GM23338 (cell line): Measurements from ENCODE around the gene FNDC3B. TPM values are rescaled to one million over a fixed set of nuclear protein-coding genes. Genes with fewer than 3 reads are reported as not detected.

Source experiments
- ATAC-seq: fragments of 200-7000 bp; cut with Tn5 transposase; 3 replicates; pipeline ENCODE4 v1.9.1; 2020
- DNase-seq: peaks from one replicate; pipeline ENCODE4 v3.0.0-alpha.2; 2015; ENCODE audit warnings: low spot score
- H2AFZ ChIP-seq: fragments of 200-600 bp; sonication (generic); 2 replicates; pipeline ENCODE4 v1.8.0; 2016; ENCODE audit warnings: antibody characterized with exemption, mild to moderate bottlenecking, moderate library complexity
- H3F3A ChIP-seq: fragments of 200-600 bp; sonication (generic); replicated peaks from 2 replicates; pipeline ENCODE4 v1.8.0; 2017; ENCODE audit warnings: antibody characterized with exemption, mixed run types, low read depth
- H3K27ac ChIP-seq: fragments of 200-600 bp; sonication (generic); 2 replicates; pipeline ENCODE4 v1.6.1; 2016; ENCODE audit warnings: low read depth
- H3K27me3 ChIP-seq: fragments of 200-600 bp; sonication (generic); 2 replicates; pipeline ENCODE4 v1.8.0; 2016; ENCODE audit warnings: mild to moderate bottlenecking, mixed run types, moderate library complexity; ENCODE audit not compliant: insufficient read depth
- H3K36me3 ChIP-seq: fragments of 200-600 bp; sonication (generic); 2 replicates; pipeline ENCODE4 v1.8.0; 2016; ENCODE audit warnings: mild to moderate bottlenecking; ENCODE audit not compliant: insufficient read depth
- H3K4me1 ChIP-seq: fragments of 200-600 bp; sonication (generic); 2 replicates; pipeline ENCODE4 v1.8.0; 2016; ENCODE audit warnings: mild to moderate bottlenecking, moderate library complexity; ENCODE audit not compliant: insufficient read depth
- H3K4me2 ChIP-seq: fragments of 200-600 bp; sonication (generic); 2 replicates; pipeline ENCODE4 v1.7.1; 2017; ENCODE audit warnings: mixed run types
- H3K4me3 ChIP-seq: fragments of 200-600 bp; sonication (generic); 2 replicates; pipeline ENCODE4 v1.6.1; 2016; ENCODE audit warnings: mixed run types
- H3K79me2 ChIP-seq: fragments of 200-600 bp; sonication (generic); replicated peaks from 2 replicates; pipeline ENCODE4 v1.8.0; 2017; ENCODE audit warnings: mild to moderate bottlenecking; ENCODE audit not compliant: insufficient read depth
- H3K9me2 ChIP-seq: fragments of 200-600 bp; sonication (generic); 2 replicates; pipeline ENCODE4 v1.8.0; 2017; ENCODE audit not compliant: insufficient read depth
- H4K20me1 ChIP-seq: fragments of 200-600 bp; sonication (generic); replicated peaks from 2 replicates; pipeline ENCODE4 v1.8.0; 2017; ENCODE audit warnings: mild to moderate bottlenecking; ENCODE audit not compliant: insufficient read depth
- H3K27ac Mint-ChIP-seq: 2 replicates; pipeline ENCODE4 v1.8.0; 2020; ENCODE audit warnings: inconsistent platforms, mild to moderate bottlenecking, moderate library complexity, mixed read lengths
- H3K27me3 Mint-ChIP-seq: 3 replicates; pipeline ENCODE4 v1.8.0; 2022; ENCODE audit warnings: low read depth, mild to moderate bottlenecking, moderate library complexity, mixed read lengths, inconsistent platforms; ENCODE audit not compliant: insufficient read depth, poor library complexity
- H3K36me3 Mint-ChIP-seq: 3 replicates; pipeline ENCODE4 v1.8.0; 2021; ENCODE audit warnings: low read depth, mild to moderate bottlenecking, inconsistent platforms, moderate library complexity, mixed read lengths
- H3K4me1 Mint-ChIP-seq: 3 replicates; pipeline ENCODE4 v1.8.0; 2020; ENCODE audit warnings: mild to moderate bottlenecking, inconsistent platforms, mixed read lengths
- H3K4me3 Mint-ChIP-seq: 3 replicates; pipeline ENCODE4 v1.8.0; 2021; ENCODE audit warnings: moderate library complexity, mild to moderate bottlenecking, inconsistent platforms, mixed read lengths
- H3K9me3 Mint-ChIP-seq: 3 replicates; pipeline ENCODE4 v1.8.0; 2020; ENCODE audit warnings: moderate library complexity, mild to moderate bottlenecking, inconsistent platforms, mixed read lengths
- CREB1 ChIP-seq: fragments of 250-450 bp; sonication (Bioruptor Pico); IDR thresholded peaks from 2 replicates; pipeline ENCODE4 v1.5.0; 2020; ENCODE audit warnings: low read depth, mild to moderate bottlenecking, moderate library complexity
- CTCF ChIP-seq, 2 experiments: fragments of 200-600 bp in 1 of 2; sonication (generic) in 1 of 2; conservative IDR thresholded peaks; 2 replicates each; pipeline versions ENCODE4 v1.5.1 to v1.6.1; 2016 to 2017; ENCODE audit warnings: antibody characterized with exemption in 2 of 2, low read depth in 2 of 2, mild to moderate bottlenecking in 2 of 2, moderate library complexity in 1 of 2
- ETS1 ChIP-seq: IDR thresholded peaks from 2 replicates; pipeline ENCODE4 v1.6.1; 2016; ENCODE audit warnings: antibody characterized with exemption
- EZH2 ChIP-seq: fragments of 200-600 bp; sonication (generic); IDR thresholded peaks from one replicate; pipeline ENCODE4 v1.8.0; 2017; ENCODE audit warnings: antibody characterized with exemption, mild to moderate bottlenecking, low read depth; ENCODE audit not compliant: unreplicated experiment
- EZH2phosphoT487 ChIP-seq: fragments of 200-600 bp; sonication (generic); IDR thresholded peaks from one replicate; pipeline ENCODE4 v1.8.1; 2018; ENCODE audit warnings: antibody characterized with exemption; ENCODE audit not compliant: unreplicated experiment
- NANOG ChIP-seq: IDR thresholded peaks from 2 replicates; pipeline ENCODE4 v1.6.1; 2016; ENCODE audit warnings: antibody characterized with exemption, borderline replicate concordance
- POLR2AphosphoS5 ChIP-seq: IDR thresholded peaks from 2 replicates; pipeline ENCODE4 v1.6.1; 2016; ENCODE audit warnings: antibody characterized with exemption, low read depth
- STAT1 ChIP-seq: IDR thresholded peaks from one replicate; pipeline ENCODE4 v1.6.1; 2016; ENCODE audit warnings: antibody characterized with exemption; ENCODE audit not compliant: unreplicated experiment
- ZNF114 ChIP-seq: fragments of 250-450 bp; sonication (Bioruptor Pico); IDR thresholded peaks from 2 replicates; pipeline ENCODE4 v1.5.0; 2020; ENCODE audit warnings: mild to moderate bottlenecking, moderate library complexity
- ZNF331 ChIP-seq: fragments of 250-450 bp; sonication (Bioruptor Pico); IDR thresholded peaks from 2 replicates; pipeline ENCODE4 v1.5.0; 2020; ENCODE audit warnings: low read depth, mild to moderate bottlenecking, moderate library complexity
- ZNF462 ChIP-seq: fragments of 250-450 bp; sonication (Bioruptor Pico); IDR thresholded peaks from 2 replicates; pipeline ENCODE4 v1.5.0; 2020; ENCODE audit warnings: mild to moderate bottlenecking, moderate library complexity
- polyA plus RNA-seq: library from polyadenylated mRNA; unstranded; fragments of >200 nt; fragmentation: Nextera tagmentation; extraction: Ambion mirVana; gene quantifications from 2 replicates; pipeline ENCODE4 v1.2.1, GENCODE V29; 2016
- total RNA-seq: library from RNA; depleted of rRNA; stranded (reverse); fragments of >200 nt; shearing (Covaris generic); gene quantifications from 2 replicates; pipeline ENCODE4 v1.2.3, GENCODE V29; 2014

Gene FNDC3B
- total and polyA plus RNA-seq, 2 experiments from 2014 or later = 19.1 to 55.4 TPM

GRCh38 chr3:172387728-172388127 is 348.4 kb downstream of the FNDC3B start:
- DNase-seq (no peak), ATAC-seq (no peak)
- no peak overlapping the region for H2AFZ ChIP-seq
- H3K4me1 ChIP-seq = peaks cover 11% of the 10 kb centered on the region; the same call in 1 of the 2 replicates
- Mint-ChIP-seq H3K27me3 (peaks cover 3% of the 10 kb centered on the region), H3K27ac (no peak overlapping the region), H3K4me3 (no peak overlapping the region), H3K36me3 (peaks cover 12% of the 10 kb centered on the region; the same call in 2 of the 3 replicates), H3K4me1 (peaks cover 15% of the 10 kb centered on the region; the same call in 2 of the 3 replicates), H3K9me3 (no peaks in the 10 kb centered on the region; the same call in 2 of the 3 replicates)
- no peaks in the 10 kb centered on the region for H3K79me2 ChIP-seq
- H3K4me2 ChIP-seq = no peak overlapping the region
- H3K9me2 ChIP-seq = no peaks in the 10 kb centered on the region
- no peaks in the 10 kb centered on the region for H3K27me3 ChIP-seq
- no peak overlapping the region for H3K4me3 ChIP-seq
- no peaks in the 10 kb centered on the region for H3K36me3 ChIP-seq
- no peaks in the 10 kb centered on the region for H3F3A ChIP-seq
- H3K27ac ChIP-seq = no peak overlapping the region
- no peaks in the 10 kb centered on the region for H4K20me1 ChIP-seq
- no peak for TF ChIP-seq POLR2AphosphoS5
- no peak for TF ChIP-seq ZNF114
- no peak for TF ChIP-seq CREB1 (CRISPR knock-in tag)
- TF ChIP-seq EZH2 = no peak

- H2AFZ ChIP-seq = no peak overlapping the region
- no peak overlapping the region for H3K27ac Mint-ChIP-seq
- H3K27ac ChIP-seq = no peak overlapping the region
- peaks cover 15% of the 10 kb centered on the region; the same call in 2 of the 3 replicates for H3K36me3 Mint-ChIP-seq
- H3K9me3 Mint-ChIP-seq = peaks cover 3% of the 10 kb centered on the region; the same call in 2 of the 3 replicates
- H3F3A ChIP-seq = no peaks in the 10 kb centered on the region
- H3K27me3 Mint-ChIP-seq = peaks cover 4% of the 10 kb centered on the region
- DNase-seq (no peak), ATAC-seq (no peak)
- H3K4me3 Mint-ChIP-seq = no peak overlapping the region
- H3K4me2 ChIP-seq = no peak overlapping the region
- no peaks in the 10 kb centered on the region for H3K27me3 ChIP-seq
- peaks cover 11% of the 10 kb centered on the region; the same call in 1 of the 2 replicates for H3K4me1 ChIP-seq
- H3K9me2 ChIP-seq = no peaks in the 10 kb centered on the region
- peaks cover 12% of the 10 kb centered on the region; the same call in 2 of the 3 replicates for H3K4me1 Mint-ChIP-seq
- no peak overlapping the region for H3K4me3 ChIP-seq
- H3K36me3 ChIP-seq = no peaks in the 10 kb centered on the region
- no peaks in the 10 kb centered on the region for H3K79me2 ChIP-seq
- H4K20me1 ChIP-seq = no peaks in the 10 kb centered on the region
- TF ChIP-seq NANOG (no peak), ZNF462 (no peak), CTCF (conservative IDR thresholded peaks at IDR 0.05; ENCODE audit: low read depth in 2 of 2) (no peak), ETS1 (no peak), ZNF331 (CRISPR knock-in tag) (no peak), STAT1 (no peak), CREB1 (CRISPR knock-in tag) (no peak), EZH2 (no peak), EZH2phosphoT487 (no peak), ZNF114 (no peak)
Observed at GRCh38 chr3:172388412-172389078, 349.2 kb downstream of the FNDC3B start.
